Transverse colon (tissue), 4 donors: ENCODE measurements around the gene KCTD1.

ENCODE experiments used
- CTCF ChIP-seq, 5 experiments: fragments of 200-600 bp in 3 of 5; fragments of 450-650 bp in 2 of 5; sonication (generic) in 3 of 5; IDR thresholded peaks; 1 replicate in 2 of 5; 2 replicates in 3 of 5; pipeline ENCODE4 v1.5.1; 2016 to 2017; ENCODE audit warnings: antibody characterized with exemption in 5 of 5, inconsistent platforms in 3 of 5, mild to moderate bottlenecking in 2 of 5, moderate library complexity in 1 of 5
- POLR2AphosphoS5 ChIP-seq, 3 donors: sonication (generic); formaldehyde crosslinking; IDR thresholded peaks; one replicate each; pipeline ENCODE4 v1.6.1; 2016; ENCODE audit warnings: antibody characterized with exemption in 3 of 3

GRCh38 chr18:26536664-26537063, 11.7 kb downstream of the KCTD1 start:
- TF ChIP-seq POLR2AphosphoS5 (IDR thresholded peaks at IDR 0.05) (no peak), CTCF (IDR thresholded peaks at IDR 0.05) (no peak)
